GM21447 (cell line): ENCODE data around the gene HIP1R.

Source experiments
- ATAC-seq: cut with Tn5 transposase; IDR thresholded peaks from one replicate; pipeline ENCODE4 v1.9.1; 2021; ENCODE audit not compliant: unreplicated experiment

Gene HIP1R

DNA sequence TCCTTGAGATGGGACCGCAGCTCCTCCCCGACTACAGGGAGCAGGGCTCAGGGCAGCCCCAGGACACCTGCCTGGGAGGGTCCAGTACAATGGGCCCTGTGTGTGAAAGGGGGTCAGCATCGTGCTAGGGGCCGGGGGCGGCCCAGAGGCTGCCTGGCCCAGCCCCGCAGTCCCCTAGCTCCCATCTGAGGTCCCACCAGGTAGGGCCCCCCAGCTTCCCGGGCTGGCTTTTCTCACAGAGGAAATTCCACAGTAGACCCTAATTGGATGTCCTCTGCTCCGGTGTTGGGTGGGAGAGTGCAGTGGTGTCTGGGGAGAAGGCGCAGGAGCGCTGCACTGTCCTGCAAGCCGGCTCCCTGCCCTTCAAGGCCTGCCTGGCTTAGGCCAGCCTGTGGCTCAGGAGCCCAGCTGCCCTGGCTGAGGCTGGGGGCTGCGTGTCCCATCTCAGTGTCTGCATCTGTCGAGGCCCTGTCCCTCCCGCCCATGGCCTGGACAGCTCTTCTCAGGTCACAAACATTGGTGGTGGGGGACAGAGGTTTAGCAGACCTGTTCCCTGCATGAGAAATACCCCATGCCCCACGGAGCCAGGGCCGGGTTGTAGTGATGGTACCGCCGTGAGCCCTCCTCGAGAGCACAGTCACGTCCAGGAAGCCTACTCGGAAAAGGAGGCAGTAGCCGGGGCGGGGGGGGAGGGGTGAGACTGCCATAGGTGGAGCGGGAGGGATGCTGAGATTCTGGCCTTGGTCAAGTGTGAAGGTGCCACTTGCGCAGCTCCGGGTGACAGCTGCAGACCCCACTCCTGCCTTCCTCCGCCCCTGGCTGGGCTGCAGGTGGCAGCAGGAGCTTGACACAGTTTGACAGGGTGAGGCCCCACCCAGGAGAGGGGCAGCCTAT lies 11.6 kb downstream of the HIP1R start:
- ATAC-seq = no peak

- no peak for ATAC-seq
Measured at GRCh38 chr12:122847516-122847836, 12.2 kb downstream of the HIP1R start.

- ATAC-seq = no peak
Measured at GRCh38 chr12:122847921-122848421, 12.7 kb downstream of the HIP1R start.

DNA sequence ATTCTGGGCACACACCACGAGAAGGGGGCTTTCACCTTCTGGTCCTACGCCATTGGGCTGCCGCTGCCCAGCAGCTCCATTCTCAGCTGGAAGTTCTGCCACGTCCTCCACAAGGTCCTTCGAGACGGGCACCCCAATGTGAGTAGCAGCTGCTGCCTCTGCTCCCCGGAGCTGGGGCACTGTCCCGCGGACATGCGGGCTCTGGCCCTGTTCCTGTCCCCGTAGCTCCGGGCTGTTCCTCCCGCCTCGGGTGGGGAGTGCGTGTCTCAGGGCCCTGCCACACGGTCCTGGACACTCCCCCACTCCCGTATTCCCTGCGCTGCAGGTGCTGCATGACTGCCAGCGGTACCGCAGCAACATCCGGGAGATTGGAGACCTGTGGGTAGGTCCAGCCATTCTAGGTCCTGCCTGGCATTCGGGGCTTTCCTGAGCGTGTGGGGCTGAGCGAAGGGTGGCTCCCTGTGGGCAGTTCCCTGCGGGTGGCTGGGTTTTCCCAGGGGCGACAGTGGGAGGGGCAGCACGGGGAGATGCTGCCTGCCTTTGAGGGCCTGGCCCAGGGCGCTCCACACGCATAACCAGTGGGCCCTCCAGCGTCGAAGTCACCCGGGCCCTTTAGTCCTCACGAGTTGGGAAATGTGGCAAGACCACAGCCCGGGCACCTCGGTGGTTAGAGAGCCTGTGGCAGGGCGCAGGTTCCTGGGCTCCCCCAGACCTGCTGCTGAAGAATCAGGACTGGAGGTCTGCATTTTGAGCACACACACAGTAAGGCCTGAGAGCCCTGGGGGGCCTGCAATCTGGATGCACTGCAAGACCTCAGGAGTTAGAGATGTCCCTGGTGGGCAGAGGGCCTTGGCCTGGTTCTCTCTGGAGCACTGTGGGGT lies 13.5 kb downstream of the HIP1R start:
- no peak for ATAC-seq

DNA sequence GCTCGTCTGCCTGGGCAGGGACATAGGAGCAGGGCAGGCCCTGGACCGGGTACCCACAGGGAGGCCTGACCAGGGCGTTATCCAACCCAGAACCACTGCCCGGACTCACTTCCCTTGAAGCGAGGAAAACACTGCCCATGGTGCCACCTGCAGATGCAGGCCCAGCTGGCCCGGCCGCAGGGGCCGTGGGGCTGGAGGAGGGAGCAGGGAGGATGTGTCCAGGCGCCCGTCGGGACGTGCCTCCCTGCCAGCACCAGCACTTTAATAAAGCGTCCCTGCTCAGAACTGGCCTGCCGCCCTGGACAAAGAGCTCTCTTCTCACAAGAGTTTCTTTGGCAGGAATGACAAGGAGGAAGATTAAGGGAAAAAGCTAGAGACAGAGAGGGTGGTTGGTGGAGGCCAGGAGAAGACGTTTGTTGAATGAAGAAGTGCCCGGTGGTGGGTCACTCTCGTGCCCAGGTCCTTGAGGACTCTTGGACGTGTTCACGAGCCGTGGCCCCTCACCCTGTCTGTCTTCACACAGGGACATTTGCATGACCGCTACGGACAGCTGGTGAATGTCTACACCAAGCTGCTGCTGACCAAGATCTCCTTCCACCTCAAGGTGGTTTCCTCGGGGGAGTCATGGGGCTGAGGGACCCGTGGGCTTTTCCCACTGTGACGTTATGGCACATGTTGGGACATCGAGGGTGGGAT lies 14.2 kb downstream of the HIP1R start:
- ATAC-seq = no peak

GRCh38 chr12:122850048-122850445 lies 14.8 kb downstream of the HIP1R start:
- ATAC-seq = no peak

DNA sequence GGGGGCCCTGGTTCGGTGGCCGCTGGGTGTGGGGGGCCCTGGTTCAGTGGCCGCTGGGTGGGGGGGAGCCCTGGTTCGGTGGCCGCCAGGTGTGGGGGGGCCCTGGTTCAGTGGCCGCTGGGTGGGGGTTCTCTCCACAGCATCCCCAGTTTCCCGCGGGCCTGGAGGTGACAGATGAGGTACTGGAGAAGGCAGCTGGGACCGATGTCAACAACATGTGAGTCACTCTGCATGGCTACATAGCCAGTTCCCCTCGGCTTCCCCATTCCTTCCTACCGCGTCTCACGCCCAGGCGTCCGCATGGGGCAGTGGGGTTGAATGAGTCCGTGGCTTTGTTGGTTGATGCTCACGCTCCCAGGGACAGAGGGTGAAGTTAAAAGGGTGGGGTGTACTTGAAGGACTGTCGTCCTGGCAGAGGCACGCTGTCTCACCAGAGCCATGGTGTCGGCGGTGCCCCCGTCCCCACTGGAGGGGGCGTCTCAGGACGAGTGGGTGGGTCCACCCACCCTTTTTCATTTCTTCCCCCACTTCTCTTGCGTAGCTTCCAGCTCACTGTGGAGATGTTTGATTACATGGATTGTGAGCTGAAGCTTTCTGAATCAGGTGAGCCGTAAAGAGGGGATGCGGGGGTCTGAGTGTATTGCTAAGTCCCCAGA lies 15.6 kb downstream of the HIP1R start:
- ATAC-seq = no peak

DNA sequence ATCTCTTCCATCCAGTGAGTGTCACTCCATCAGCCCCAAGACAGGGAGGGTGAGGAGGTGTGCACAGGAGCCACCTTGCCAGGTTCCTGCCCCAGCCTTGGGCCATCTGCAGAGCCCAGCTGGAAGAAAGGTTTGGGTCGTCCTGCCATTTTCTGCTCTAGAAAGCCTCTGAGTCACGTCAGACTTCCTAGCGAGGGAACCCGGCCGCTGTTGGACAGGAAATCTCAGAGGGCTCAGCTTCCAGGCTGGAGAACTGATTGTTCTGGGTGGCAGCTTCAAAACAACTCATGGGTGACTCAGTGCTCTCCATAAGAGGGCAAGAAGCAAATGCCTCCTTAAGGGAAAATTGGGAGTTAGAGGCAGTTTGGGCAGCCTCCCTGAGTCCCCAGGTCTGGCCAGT lies 16.6 kb downstream of the HIP1R start:
- no peak for ATAC-seq

- no peak for ATAC-seq
Measured at GRCh38 chr12:122852336-122853275, 17.3 kb downstream of the HIP1R start.

DNA sequence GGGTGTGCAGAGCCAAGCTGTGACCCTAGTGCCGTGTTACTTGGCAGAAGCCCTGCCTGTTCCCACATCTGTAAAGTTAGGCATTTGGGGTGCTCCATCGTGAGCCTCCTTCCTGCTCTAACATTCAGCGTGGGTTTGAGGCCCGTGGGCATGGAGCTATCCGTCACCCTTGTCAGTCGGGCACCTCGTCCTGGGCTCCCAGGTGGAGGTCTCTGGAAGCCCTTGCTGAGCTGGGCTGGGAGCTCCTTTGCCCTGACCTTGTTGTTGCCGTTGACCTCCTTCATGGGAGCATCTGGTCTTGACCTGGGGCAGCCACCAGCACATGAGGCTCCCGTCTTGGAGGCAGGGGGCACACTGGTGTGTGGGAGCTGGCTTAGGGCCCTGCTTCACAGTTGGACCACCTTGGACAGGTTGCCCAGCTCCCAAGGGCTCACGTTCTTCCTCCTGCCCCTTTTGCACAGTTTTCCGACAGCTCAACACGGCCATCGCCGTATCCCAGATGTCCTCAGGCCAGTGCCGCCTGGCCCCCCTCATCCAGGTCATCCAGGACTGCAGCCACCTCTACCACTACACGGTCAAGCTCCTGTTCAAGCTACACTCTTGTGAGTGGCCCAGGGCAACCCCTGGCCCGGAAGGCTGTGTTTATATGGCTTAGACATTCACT lies 18.5 kb downstream of the HIP1R start:
- no peak for ATAC-seq

GRCh38 chr12:122854554-122854953 lies 19.3 kb downstream of the HIP1R start:
- no peak for ATAC-seq

- no peak for ATAC-seq
Measured at GRCh38 chr12:122855071-122855829, 20.0 kb downstream of the HIP1R start.

DNA sequence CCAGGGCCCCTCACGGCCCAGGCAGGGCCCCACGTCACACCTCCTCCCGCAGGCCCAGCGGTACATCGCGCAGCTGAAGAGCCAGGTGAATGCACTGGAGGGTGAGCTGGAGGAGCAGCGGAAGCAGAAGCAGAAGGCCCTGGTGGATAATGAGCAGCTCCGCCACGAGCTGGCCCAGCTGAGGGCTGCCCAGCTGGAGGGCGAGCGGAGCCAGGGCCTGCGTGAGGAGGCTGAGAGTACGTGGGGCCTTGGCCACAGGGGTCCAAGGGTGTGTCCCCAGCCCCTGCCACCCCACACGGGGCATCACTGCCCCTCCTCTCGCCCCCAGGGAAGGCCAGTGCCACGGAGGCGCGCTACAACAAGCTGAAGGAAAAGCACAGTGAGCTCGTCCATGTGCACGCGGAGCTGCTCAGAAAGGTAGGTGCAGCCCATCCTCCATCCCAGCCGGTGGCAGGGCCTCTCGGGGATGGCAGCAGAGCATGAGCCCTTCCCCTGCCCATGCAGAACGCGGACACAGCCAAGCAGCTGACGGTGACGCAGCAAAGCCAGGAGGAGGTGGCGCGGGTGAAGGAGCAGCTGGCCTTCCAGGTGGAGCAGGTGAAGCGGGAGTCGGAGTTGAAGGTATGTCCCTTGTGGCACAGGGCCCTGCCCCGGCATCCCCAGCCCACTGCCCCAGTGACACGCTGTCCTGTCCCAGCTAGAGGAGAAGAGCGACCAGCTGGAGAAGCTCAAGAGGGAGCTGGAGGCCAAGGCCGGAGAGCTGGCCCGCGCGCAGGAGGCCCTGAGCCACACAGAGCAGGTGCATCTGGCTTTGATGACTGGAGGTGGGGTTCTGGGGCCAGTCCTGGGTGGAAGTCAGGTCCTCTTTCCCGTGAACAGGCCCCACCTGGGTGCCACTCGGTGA lies 20.9 kb downstream of the HIP1R start:
- ATAC-seq = no peak

- no peak for ATAC-seq
Measured at GRCh38 chr12:122856999-122857671, 21.9 kb downstream of the HIP1R start.

- no peak for ATAC-seq
Measured at GRCh38 chr12:122858171-122858570, 22.9 kb downstream of the HIP1R start.

- ATAC-seq = no peak
Measured at GRCh38 chr12:122858591-122859302, 23.5 kb downstream of the HIP1R start.
